HL-60/S4 treated with phorbol 12-myristate 13-acetate at 8.2 ng/mL for 4 days and 3 days (cell line): Measurements from ENCODE around the gene IBTK.
"Not testable (repeated sequence)": the region's sequence is repeated elsewhere in the genome, so short reads cannot be mapped to it uniquely, and the experiment has no call there.

Experiments
- in situ Hi-C: fragments of 300-500 bp; cut with MboI; formaldehyde crosslinking; loops from 2 replicates; pipeline ENCODE4 v1.15.0; 2022; ENCODE audit warnings: low sequenced_read_pairs

IBTK gene

GRCh38 chr6:82247505-82248272 is at the start of gene IBTK:
Gene IBTK (minus strand): TSS chr6:82247744. CDS start chr6:82240486, 7,258 bp downstream.
- in situ Hi-C loops, result no loop called here

- in situ Hi-C loops, result no loop called here
Observed at GRCh38 chr6:82283771-82284410, 36.3 kb upstream of the IBTK start.

GRCh38 chr6:82281550-82281949 is 34.0 kb upstream of the IBTK start:
- in situ Hi-C loops, result not testable (repeated sequence)

GRCh38 chr6:82277686-82278085 is 30.1 kb upstream of the IBTK start:
- in situ Hi-C loops, result no loop called here

- in situ Hi-C loops, result no loop called here
Observed at GRCh38 chr6:82275686-82276085, 28.1 kb upstream of the IBTK start.

- in situ Hi-C loops, result loop anchor here (25.0 kb wide), 1 partner anchor 1239 kb away; the partner anchor contains the start of gene PRSS35
Observed at GRCh38 chr6:82273295-82273694, 25.8 kb upstream of the IBTK start.

- in situ Hi-C loops, result loop anchor here (25.0 kb wide), 1 partner anchor 1241 kb away; the partner anchor contains the start of gene PRSS35
Observed at GRCh38 chr6:82270881-82271635, 23.5 kb upstream of the IBTK start.

GRCh38 chr6:82268301-82268846 is 20.8 kb upstream of the IBTK start:
- in situ Hi-C loops, result loop anchor here (25.0 kb wide), 1 partner anchor 1244 kb away; the partner anchor contains the start of gene PRSS35

- in situ Hi-C loops, result loop anchor here (25.0 kb wide), 1 partner anchor 1247 kb away; the partner anchor contains the start of gene PRSS35
Observed at GRCh38 chr6:82264824-82265223, 17.3 kb upstream of the IBTK start.

GRCh38 chr6:82264321-82264720 is 16.8 kb upstream of the IBTK start:
- in situ Hi-C loops, result loop anchor here (25.0 kb wide), 1 partner anchor 1248 kb away; the partner anchor contains the start of gene PRSS35

- in situ Hi-C loops, result loop anchor here (25.0 kb wide), 1 partner anchor 1248 kb away; the partner anchor contains the start of gene PRSS35
Observed at GRCh38 chr6:82263916-82264315, 16.4 kb upstream of the IBTK start.

GRCh38 chr6:82260997-82261732 is 13.6 kb upstream of the IBTK start:
- in situ Hi-C loops, result loop anchor here (25.0 kb wide), 1 partner anchor 1251 kb away; the partner anchor contains the start of gene PRSS35

- in situ Hi-C loops, result loop anchor here (10.0 to 25.0 kb wide), 2 partner anchors 795 to 1253 kb away; partner anchors contain the start of gene PRSS35
Observed at GRCh38 chr6:82259389-82259788, 11.8 kb upstream of the IBTK start.

GRCh38 chr6:82257088-82257774 is 9.7 kb upstream of the IBTK start:
- in situ Hi-C loops, result loop anchor here (10.0 to 25.0 kb wide), 2 partner anchors 798 to 1255 kb away; partner anchors contain the start of gene PRSS35

- in situ Hi-C loops, result loop anchor here (10.0 to 25.0 kb wide), 2 partner anchors 800 to 1258 kb away; partner anchors contain the start of gene PRSS35
Observed at GRCh38 chr6:82254722-82255121, 7.2 kb upstream of the IBTK start.

GRCh38 chr6:82251942-82252341 is 4.4 kb upstream of the IBTK start:
- in situ Hi-C loops, result loop anchor here (10.0 to 25.0 kb wide), 2 partner anchors 803 to 1260 kb away; partner anchors contain the start of gene PRSS35

- in situ Hi-C loops, result loop anchor here (10.0 to 25.0 kb wide), 2 partner anchors 805 to 1263 kb away; partner anchors contain the start of gene PRSS35
Observed at GRCh38 chr6:82249381-82250253, 2.1 kb upstream of the IBTK start.

- in situ Hi-C loops, result no loop called here
Observed at GRCh38 chr6:82248273-82248735, 760 bp upstream of the IBTK start.
